Measurements from ENCODE around the gene MFAP4. TPM values are rescaled to one million over a fixed set of nuclear protein-coding genes. Genes with fewer than 3 reads are reported as not detected.

The MFAP4 gene
- total RNA-seq, 1 experiment from 2014 or later: not detected

DNA sequence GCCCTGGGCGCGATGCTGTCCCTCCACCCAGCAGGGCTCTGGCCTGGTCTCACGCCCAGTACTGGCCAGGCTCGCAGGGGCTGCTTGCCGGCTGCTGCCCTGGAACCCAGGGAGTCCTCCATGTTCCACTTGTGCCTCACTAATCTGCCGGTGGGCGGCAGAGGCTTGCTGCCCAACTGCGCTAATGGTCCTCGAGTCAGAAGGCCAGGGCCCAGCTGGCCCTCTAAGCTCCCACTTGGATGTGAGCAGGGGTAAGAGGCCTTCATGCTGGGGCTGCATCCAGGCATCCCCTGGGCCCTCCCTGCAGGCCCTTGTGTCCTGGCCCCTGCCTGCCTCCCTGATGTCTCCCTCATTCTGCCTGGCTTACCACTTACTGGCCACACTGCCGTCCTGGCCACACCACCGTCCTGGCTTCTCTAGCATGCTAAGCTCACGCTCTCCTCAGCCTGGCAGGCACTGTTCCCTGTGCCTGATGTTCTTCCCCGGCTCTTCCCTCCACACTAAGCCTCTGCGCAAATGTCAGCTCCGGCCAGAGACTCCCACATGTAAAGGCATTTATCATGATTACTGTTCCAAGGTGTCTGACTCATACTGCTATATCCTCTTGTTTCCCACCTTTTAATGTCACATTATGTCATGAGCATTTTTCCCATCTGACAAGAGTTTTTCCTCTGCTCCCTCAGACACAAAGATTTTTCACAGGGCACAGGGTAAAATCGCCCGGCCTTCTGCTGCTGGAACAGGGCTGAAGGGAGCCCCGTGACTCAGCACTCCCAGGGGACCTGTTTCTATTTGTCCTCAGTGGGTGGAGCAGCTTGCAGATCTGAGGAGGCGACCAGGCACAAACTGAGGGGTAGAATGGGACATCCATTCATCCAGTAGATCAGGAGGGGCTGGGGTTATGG, 40.4 kb downstream of the MFAP4 start:
- H4K20me1 ChIP-seq (ENCODE audit: low read length): no peaks in the 10 kb centered on the region
- intact Hi-C loops (cut with micrococcal nuclease): no loop called here
- CTCF ChIA-PET: interaction anchor here (0.6 kb wide), 1 partner anchor 71 kb away, joined by 5 read pairs; no protein-coding TSS in a partner anchor
- H3F3A ChIP-seq (ENCODE audit: low read length, unreplicated experiment): no peaks in the 10 kb centered on the region
- peak overlapping the region; percentile 26 for H2AFZ ChIP-seq (ENCODE audit: low read length)
- DNase-seq (peak; percentile 82), ATAC-seq (peak; percentile 82)
- POLR2A ChIA-PET (ENCODE audit: unreplicated experiment): no interaction called here
- peak overlapping the region; percentile 78 for H3K27ac ChIP-seq (ENCODE audit: low read length)
- TF ChIP-seq EZH2 (IDR thresholded peaks at IDR 0.05; ENCODE audit: low read length, unreplicated experiment): no peak
- no peak for TF ChIP-seq EZH2phosphoT487 (IDR thresholded peaks at IDR 0.05; ENCODE audit: borderline replicate concordance, low read length)
- no TSS peak for BruUV-seq (replicated peaks)
- H3K27me3 ChIP-seq (ENCODE audit: low read length): no peaks in the 10 kb centered on the region
- H3K9me3 ChIP-seq (ENCODE audit: low read length): no peaks in the 10 kb centered on the region
- peak overlapping the region; percentile 23 for H3K4me2 ChIP-seq (ENCODE audit: low read length)
- H3K9ac ChIP-seq (ENCODE audit: low read length): peak overlapping the region; percentile 21
- H3K4me1 ChIP-seq (ENCODE audit: insufficient read depth, low read length): peaks cover 30% of the 10 kb centered on the region
- H3K4me3 ChIP-seq (ENCODE audit: low read length): no peak overlapping the region
- H3K79me2 ChIP-seq (ENCODE audit: low read length): no peaks in the 10 kb centered on the region
- H3K9me2 ChIP-seq (replicated peaks; ENCODE audit: low read length): no peaks in the 10 kb centered on the region
- no peaks in the 10 kb centered on the region for H3K36me3 ChIP-seq (ENCODE audit: low read depth, low read length)

DNA sequence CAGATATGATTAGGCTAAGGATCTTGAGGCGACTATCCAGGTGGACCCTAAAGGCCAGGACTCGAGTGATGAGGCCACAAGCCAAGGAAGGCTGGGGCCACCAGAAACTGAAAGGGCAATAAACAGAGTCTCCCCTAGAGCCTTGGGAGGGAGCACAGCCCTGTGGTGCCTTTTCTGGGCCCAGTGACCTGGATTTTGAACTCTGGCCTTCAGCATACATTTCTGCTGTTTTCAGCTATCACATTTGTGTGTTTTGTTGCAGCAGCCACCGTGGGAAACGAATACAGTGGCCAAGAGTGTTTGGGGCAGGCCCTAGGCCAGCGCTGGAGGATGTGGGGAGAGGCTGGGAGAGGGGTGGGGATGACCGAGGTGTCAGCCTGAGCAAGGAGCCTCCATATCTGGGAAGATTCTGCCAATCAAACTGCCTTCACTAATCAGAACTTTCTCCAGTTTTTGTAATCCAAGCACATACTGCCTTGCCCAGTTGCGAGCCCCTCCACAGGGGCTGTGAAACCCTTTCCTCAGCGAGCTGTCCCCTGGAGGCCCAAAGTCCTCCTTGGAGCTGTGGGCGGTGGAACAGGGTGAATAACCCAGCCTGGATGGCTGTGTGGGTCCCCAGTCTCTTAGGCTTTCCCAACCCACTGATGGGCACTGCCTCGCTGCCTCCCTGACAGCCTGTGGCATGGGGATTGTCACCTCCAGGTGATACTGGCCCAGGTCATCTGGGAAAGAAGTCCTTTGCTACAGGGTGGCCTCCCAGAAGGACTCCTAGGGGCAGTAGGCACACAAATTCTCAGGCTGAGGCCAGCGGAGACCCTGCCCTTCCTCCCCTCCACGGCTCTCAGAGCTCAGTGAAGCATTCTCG, 41.3 kb downstream of the MFAP4 start:
- Histone ChIP-seq H3K4me3 (ENCODE audit: low read length) (no peak overlapping the region), H3K9ac (ENCODE audit: low read length) (peak overlapping the region; percentile 21; the same call in 1 of the 2 replicates), H3K36me3 (ENCODE audit: low read depth, low read length) (no peaks in the 10 kb centered on the region), H4K20me1 (ENCODE audit: low read length) (no peaks in the 10 kb centered on the region), H3K4me2 (ENCODE audit: low read length) (no peak overlapping the region), H3K27ac (ENCODE audit: low read length) (peak overlapping the region; percentile 78), H3K9me2 (replicated peaks; ENCODE audit: low read length) (no peaks in the 10 kb centered on the region), H3K9me3 (ENCODE audit: low read length) (no peaks in the 10 kb centered on the region), H2AFZ (ENCODE audit: low read length) (no peak overlapping the region), H3K4me1 (ENCODE audit: insufficient read depth, low read length) (peaks cover 30% of the 10 kb centered on the region), H3K27me3 (ENCODE audit: low read length) (no peaks in the 10 kb centered on the region), H3F3A (ENCODE audit: low read length, unreplicated experiment) (no peaks in the 10 kb centered on the region), H3K79me2 (ENCODE audit: low read length) (no peaks in the 10 kb centered on the region)
- POLR2A ChIA-PET (ENCODE audit: unreplicated experiment): no interaction called here
- no peak for TF ChIP-seq EZH2 (IDR thresholded peaks at IDR 0.05; ENCODE audit: low read length, unreplicated experiment)
- TF ChIP-seq, protein P1, sequence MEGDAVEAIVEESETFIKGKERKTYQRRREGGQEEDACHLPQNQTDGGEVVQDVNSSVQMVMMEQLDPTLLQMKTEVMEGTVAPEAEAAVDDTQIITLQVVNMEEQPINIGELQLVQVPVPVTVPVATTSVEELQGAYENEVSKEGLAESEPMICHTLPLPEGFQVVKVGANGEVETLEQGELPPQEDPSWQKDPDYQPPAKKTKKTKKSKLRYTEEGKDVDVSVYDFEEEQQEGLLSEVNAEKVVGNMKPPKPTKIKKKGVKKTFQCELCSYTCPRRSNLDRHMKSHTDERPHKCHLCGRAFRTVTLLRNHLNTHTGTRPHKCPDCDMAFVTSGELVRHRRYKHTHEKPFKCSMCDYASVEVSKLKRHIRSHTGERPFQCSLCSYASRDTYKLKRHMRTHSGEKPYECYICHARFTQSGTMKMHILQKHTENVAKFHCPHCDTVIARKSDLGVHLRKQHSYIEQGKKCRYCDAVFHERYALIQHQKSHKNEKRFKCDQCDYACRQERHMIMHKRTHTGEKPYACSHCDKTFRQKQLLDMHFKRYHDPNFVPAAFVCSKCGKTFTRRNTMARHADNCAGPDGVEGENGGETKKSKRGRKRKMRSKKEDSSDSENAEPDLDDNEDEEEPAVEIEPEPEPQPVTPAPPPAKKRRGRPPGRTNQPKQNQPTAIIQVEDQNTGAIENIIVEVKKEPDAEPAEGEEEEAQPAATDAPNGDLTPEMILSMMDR (conservative IDR thresholded peaks at IDR 0.05; ENCODE audit: low read depth, low read length): no peak
- TF ChIP-seq EZH2phosphoT487 (IDR thresholded peaks at IDR 0.05; ENCODE audit: borderline replicate concordance, low read length): no peak
- ATAC-seq (no peak), DNase-seq (no peak)
- no TSS peak for BruUV-seq (replicated peaks)
- CTCF ChIA-PET: no interaction called here
- intact Hi-C loops (cut with micrococcal nuclease): no loop called here

DNA sequence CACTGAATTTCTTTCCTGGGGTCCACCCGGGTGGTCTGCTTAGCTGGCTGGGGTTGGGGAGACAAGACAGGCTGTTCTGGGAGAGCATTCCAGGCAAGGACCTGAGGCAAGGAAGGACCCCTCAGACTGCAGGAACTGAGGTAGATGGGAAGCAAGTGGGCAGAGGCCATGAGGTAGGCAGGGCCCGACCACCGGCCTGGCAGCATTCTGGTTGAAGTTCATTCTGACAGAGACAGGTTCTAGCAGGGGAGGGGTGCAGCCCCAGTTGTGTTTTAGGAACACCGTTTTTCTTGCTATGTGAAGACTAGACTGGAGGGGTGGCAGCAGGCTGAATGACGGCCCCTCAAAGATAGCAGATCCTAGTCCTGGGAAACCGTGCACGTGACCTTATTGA, 41.9 kb downstream of the MFAP4 start:
- POLR2A ChIA-PET (ENCODE audit: unreplicated experiment): no interaction called here
- Histone ChIP-seq H3K36me3 (ENCODE audit: low read depth, low read length) (no peaks in the 10 kb centered on the region), H3K4me3 (ENCODE audit: low read length) (no peak overlapping the region), H3K9ac (ENCODE audit: low read length) (no peak overlapping the region), H3K4me1 (ENCODE audit: insufficient read depth, low read length) (peaks cover 30% of the 10 kb centered on the region), H3K4me2 (ENCODE audit: low read length) (no peak overlapping the region), H3K9me3 (ENCODE audit: low read length) (no peaks in the 10 kb centered on the region), H3K27ac (ENCODE audit: low read length) (no peak overlapping the region), H3F3A (ENCODE audit: low read length, unreplicated experiment) (no peaks in the 10 kb centered on the region), H4K20me1 (ENCODE audit: low read length) (no peaks in the 10 kb centered on the region), H3K9me2 (replicated peaks; ENCODE audit: low read length) (no peaks in the 10 kb centered on the region), H3K79me2 (ENCODE audit: low read length) (no peaks in the 10 kb centered on the region), H3K27me3 (ENCODE audit: low read length) (no peaks in the 10 kb centered on the region), H2AFZ (ENCODE audit: low read length) (no peak overlapping the region)
- intact Hi-C loops (cut with micrococcal nuclease): no loop called here
- ATAC-seq: no peak
- DNase-seq: no peak
- TF ChIP-seq EZH2phosphoT487 (IDR thresholded peaks at IDR 0.05; ENCODE audit: borderline replicate concordance, low read length): no peak
- TF ChIP-seq, protein P1 (conservative IDR thresholded peaks at IDR 0.05; ENCODE audit: low read depth, low read length): no peak
- no peak for TF ChIP-seq EZH2 (IDR thresholded peaks at IDR 0.05; ENCODE audit: low read length, unreplicated experiment)
- no TSS peak for BruUV-seq (replicated peaks)
- CTCF ChIA-PET: no interaction called here
